ENCODE results near the gene BAIAP2L1. TPM values are rescaled to one million over a fixed set of nuclear protein-coding genes. Genes with fewer than 3 reads are reported as not detected.

BAIAP2L1 gene
- total RNA-seq, 4 donors from 2014 or later = 0.85 to 3.2 (median 2.2) TPM

GRCh38 chr7:98241674-98242241 lies 159.1 kb downstream of the BAIAP2L1 start:
- TF ChIP-seq CTCF (IDR thresholded peaks at IDR 0.05; ENCODE audit: low read depth) = no peak

Other genes starting within 250 kb of the BAIAP2L1 start
- not detected for gene BHLHA15, start 189.7 kb downstream of the BAIAP2L1 start, total RNA-seq
- gene TECPR1, start 148.9 kb downstream of the BAIAP2L1 start, total RNA-seq = 10 to 100 TPM in 3 of 4 donors, 1 to 10 TPM in 1; 9.7 to 36.2 (median 11.9) TPM
- 100 to 1,000 TPM in 1 of 4 donors, 10 to 100 TPM in 3; 69.3 to 106 (median 82.5) TPM for gene BRI3, start 119.4 kb downstream of the BAIAP2L1 start, total RNA-seq
- 10 to 100 TPM in 1 of 4 donors, 1 to 10 TPM in 3; 1.0 to 11.0 (median 6.7) TPM for gene NPTX2, start 216.2 kb upstream of the BAIAP2L1 start, total RNA-seq

Data from subcutaneous adipose tissue (tissue), 4 donors.